A549 (cell line): ENCODE results near the gene JAKMIP1. TPM values are rescaled to one million over a fixed set of nuclear protein-coding genes. Genes with fewer than 3 reads are reported as not detected.

ENCODE experiments used
- ATAC-seq, 2 experiments: fragments of 200-7000 bp in 1 of 2; fragments of >200 bp in 1 of 2; cut with Nextera tagmentation in 1 of 2; cut with Tn5 transposase in 1 of 2; 3 replicates each; pipeline versions ENCODE4 v1.8.0 to v1.9.1; 2018 to 2020; ENCODE audit warnings: mild to moderate bottlenecking in 1 of 2, moderate library complexity in 1 of 2
- CTCF ChIA-PET: fragments of 300-600 bp; sonication (Branson Sonifier 250); formaldehyde crosslinking; extraction: SDS; loops from one replicate; lab custom pipeline; 2021; ENCODE audit warnings: antibody characterized with exemption, inconsistent platforms; lab: Yijun Ruan, JAX
- POLR2A ChIA-PET: fragments of 350-600 bp; formaldehyde crosslinking; extraction: SDS; loops from one replicate; lab custom pipeline; 2021; ENCODE audit warnings: antibody characterized with exemption, inconsistent platforms; lab: Yijun Ruan, JAX
- DNase-seq, 2 experiments: peaks; one replicate each; pipeline versions ENCODE4 v3.0.0 to v3.0.0-alpha.2; 2011 to 2016; ENCODE audit warnings: low read depth in 1 of 2, low spot score in 1 of 2
- FAIRE-seq: peaks from 2 replicates; lab custom pipeline; 2011; peaks lifted over from hg19 to GRCh38; lab: Jason Lieb, UNC
- H3K27ac ChIP-seq, 2 experiments: fragments of >200 bp; sonication (Bioruptor Twin); formaldehyde crosslinking; 3 replicates each; pipeline ENCODE4 v1.5.1; 2016 to 2017
- H3K4me1 ChIP-seq: fragments of >200 bp; sonication (Bioruptor Twin); formaldehyde crosslinking; 3 replicates; pipeline ENCODE4 v1.6.1; 2016
- H3K4me2 ChIP-seq: fragments of >200 bp; sonication (Bioruptor Twin); formaldehyde crosslinking; 3 replicates; pipeline ENCODE4 v1.6.1; 2016
- H3K4me3 ChIP-seq: fragments of >200 bp; sonication (Bioruptor Twin); formaldehyde crosslinking; 3 replicates; pipeline ENCODE4 v1.5.1; 2016
- H3K9me3 ChIP-seq: fragments of >200 bp; sonication (Bioruptor Twin); formaldehyde crosslinking; 3 replicates; pipeline ENCODE4 v1.6.1; 2016
- BCL3 ChIP-seq: fragments of >200 bp; sonication (Bioruptor Twin); formaldehyde crosslinking; IDR thresholded peaks from 3 replicates; pipeline ENCODE4 v1.6.1; 2016
- CBX8 ChIP-seq: fragments of 200-600 bp; sonication (generic); IDR thresholded peaks from 2 replicates; pipeline ENCODE4 v1.6.1; 2016
- CEBPB ChIP-seq, 2 experiments: fragments of >200 bp in 1 of 2; sonication (Bioruptor Twin) in 1 of 2; formaldehyde crosslinking in 1 of 2; IDR thresholded peaks; 2 replicates each; pipeline ENCODE4 v1.6.1; 2012 to 2016
- CHD2 ChIP-seq: fragments of 150-350 bp; IDR thresholded peaks from 2 replicates; pipeline ENCODE4 v1.6.1; 2014; ENCODE audit warnings: low read length; ENCODE audit not compliant: partially characterized antibody
- E2F6 ChIP-seq: IDR thresholded peaks from 2 replicates; pipeline ENCODE4 v1.6.1; 2012; ENCODE audit warnings: low read depth, borderline replicate concordance
- FOSB ChIP-seq: fragments of 250-450 bp; sonication (Bioruptor Pico); IDR thresholded peaks from 2 replicates; pipeline ENCODE4 v1.5.0; 2020; ENCODE audit warnings: mild to moderate bottlenecking, moderate library complexity
- FOSL2 ChIP-seq, 2 experiments: fragments of 450-650 bp in 1 of 2; fragments of >200 bp in 1 of 2; sonication (Bioruptor Twin) in 1 of 2; formaldehyde crosslinking; IDR thresholded peaks; 2 replicates each; pipeline versions ENCODE4 v1.5.0 to v1.6.1; 2016 to 2020; ENCODE audit warnings: mild to moderate bottlenecking in 1 of 2, moderate library complexity in 1 of 2
- HOXB13 ChIP-seq: fragments of 250-450 bp; sonication (Bioruptor Pico); IDR thresholded peaks from 2 replicates; pipeline ENCODE4 v1.5.0; 2020; ENCODE audit warnings: low read depth, mild to moderate bottlenecking, moderate library complexity
- KDM1A ChIP-seq: fragments of 200-600 bp; sonication (generic); IDR thresholded peaks from 2 replicates; pipeline ENCODE4 v1.6.1; 2016; ENCODE audit warnings: low read depth, mild to moderate bottlenecking
- MAFK ChIP-seq: fragments of 450-650 bp; IDR thresholded peaks from 2 replicates; pipeline ENCODE4 v1.6.1; 2014; ENCODE audit not compliant: partially characterized antibody
- MAZ ChIP-seq: fragments of 150-350 bp; IDR thresholded peaks from 2 replicates; pipeline ENCODE4 v1.6.1; 2014; ENCODE audit warnings: antibody characterized with exemption, low read depth, low read length, borderline replicate concordance
- NPAS2 ChIP-seq: fragments of 250-450 bp; sonication (Bioruptor Pico); IDR thresholded peaks from 2 replicates; pipeline ENCODE4 v1.8.0; 2022; ENCODE audit warnings: mild to moderate bottlenecking, moderate library complexity, borderline replicate concordance
- NR3C1 ChIP-seq: fragments of >200 bp; sonication (Bioruptor Twin); formaldehyde crosslinking; IDR thresholded peaks from 3 replicates; pipeline ENCODE4 v1.6.1; 2017
- PHF8 ChIP-seq: fragments of 200-600 bp; sonication (generic); IDR thresholded peaks from 2 replicates; pipeline ENCODE4 v1.6.1; 2016; ENCODE audit warnings: low read depth, mild to moderate bottlenecking, antibody characterized with exemption, moderate library complexity, borderline replicate concordance
- RAD21 ChIP-seq, 2 experiments: fragments of >200 bp in 1 of 2; sonication (Bioruptor Twin) in 1 of 2; formaldehyde crosslinking in 1 of 2; IDR thresholded peaks in 1 of 2; conservative IDR thresholded peaks in 1 of 2; 2 replicates in 1 of 2; 3 replicates in 1 of 2; pipeline ENCODE4 v1.6.1; 2012 to 2018; ENCODE audit warnings: inconsistent platforms in 1 of 2
- RARB ChIP-seq: fragments of 250-450 bp; sonication (Bioruptor Pico); IDR thresholded peaks from 2 replicates; pipeline ENCODE4 v1.8.0; 2021; ENCODE audit warnings: mild to moderate bottlenecking, moderate library complexity
- RCOR1 ChIP-seq: fragments of 150-350 bp; IDR thresholded peaks from 2 replicates; pipeline ENCODE4 v1.6.1; 2014; ENCODE audit warnings: antibody characterized with exemption, low read length, low read depth
- REST ChIP-seq: fragments of 200-600 bp; sonication (generic); IDR thresholded peaks from 2 replicates; pipeline ENCODE4 v1.6.1; 2016; ENCODE audit warnings: antibody characterized with exemption, mild to moderate bottlenecking, moderate library complexity
- RFX5 ChIP-seq: fragments of 450-650 bp; IDR thresholded peaks from 2 replicates; pipeline ENCODE4 v1.7.1; 2014; ENCODE audit warnings: antibody characterized with exemption, mild to moderate bottlenecking, moderate library complexity
- RNF2 ChIP-seq: fragments of 200-600 bp; sonication (generic); IDR thresholded peaks from 2 replicates; pipeline ENCODE4 v1.6.1; 2016; ENCODE audit warnings: low read depth, mild to moderate bottlenecking, antibody characterized with exemption, moderate library complexity, borderline replicate concordance
- SREBF2 ChIP-seq: fragments of 450-650 bp; IDR thresholded peaks from 2 replicates; pipeline ENCODE4 v1.6.1; 2014; ENCODE audit warnings: mild to moderate bottlenecking, moderate library complexity
- ZNF302 ChIP-seq: fragments of 250-450 bp; sonication (Bioruptor Pico); IDR thresholded peaks from 2 replicates; pipeline ENCODE4 v1.9.0; 2021; ENCODE audit warnings: inconsistent platforms, mild to moderate bottlenecking, moderate library complexity
- WGBS: methylation state at CpG from one replicate; pipeline ENCODE4 v1.1.6; 2017; ENCODE audit errors: missing lambda C conversion rate; 5-methylcytosine and 5-hydroxymethylcytosine counted together
- polyA plus RNA-seq, 4 experiments: library from polyadenylated mRNA; depleted of rRNA in 3 of 4; stranded (reverse); fragments of >200 nt; fragmentation: RNase III in 1 of 4; extraction: RNeasy Plus Mini Kit Qiagen cat#74134 plus additional on column Dnase treatment in 1 of 4; gene quantifications; 2 replicates in 3 of 4; 3 replicates in 1 of 4; pipeline ENCODE4 v1.2.3, GENCODE V29; 2011 to 2017

Gene JAKMIP1
- polyA plus RNA-seq, 2 of the 4 experiments (the other 2 are of a cell fraction) = not detected

GRCh38 chr4:6049278-6049677 lies 151.1 kb downstream of the JAKMIP1 start:
- Histone ChIP-seq H3K4me1 (0 out of 3 replicates have a peak, but pooled peaks cover 3% of the 10 kb centered on the region), H3K9me3 (no peaks in the 10 kb centered on the region), H3K27ac (no peak overlapping the region), H3K4me2 (no peak overlapping the region), H3K4me3 (no peak overlapping the region)
- ChIA-PET POLR2A (no interaction called here), CTCF (no interaction called here)
- DNase-seq = no peak
- no peak for ATAC-seq
- no peak for FAIRE-seq
- TF ChIP-seq NR3C1 = no peak
- TF ChIP-seq RFX5 = no peak
- TF ChIP-seq MAFK = no peak
- 88% methylated on average over 11 of the region's 12 CpGs for WGBS

- no peak for DNase-seq
- no peak overlapping the region for H3K4me3 ChIP-seq
- no peak for ATAC-seq
- no peak overlapping the region for H3K27ac ChIP-seq
- ChIA-PET POLR2A (no interaction called here), CTCF (no interaction called here)
- H3K4me1 ChIP-seq = 0 out of 3 replicates have a peak, but pooled peaks cover 3% of the 10 kb centered on the region
- FAIRE-seq = no peak
- no peak for TF ChIP-seq E2F6
- no peak for TF ChIP-seq MAZ
- TF ChIP-seq NPAS2 (CRISPR knock-in tag) = no peak
- TF ChIP-seq RARB = no peak
- TF ChIP-seq REST = no peak
- TF ChIP-seq CBX8 = no peak
- no peak for TF ChIP-seq PHF8
- TF ChIP-seq KDM1A = no peak
- no peak for TF ChIP-seq ZNF302 (CRISPR knock-in tag)
- TF ChIP-seq RCOR1 = no peak
- TF ChIP-seq BCL3 = no peak
- TF ChIP-seq, all 56 proteins: peak for 0
- 77% methylated on average over 12 of the region's 12 CpGs for WGBS
- H3K4me2 ChIP-seq = no peak overlapping the region
- H3K9me3 ChIP-seq = no peaks in the 10 kb centered on the region
Observed at GRCh38 chr4:6048537-6048936, 151.8 kb downstream of the JAKMIP1 start.

GRCh38 chr4:6047130-6047673 lies 153.1 kb downstream of the JAKMIP1 start:
- TF ChIP-seq FOSL2 (IDR thresholded peaks at IDR 0.05) (no peak), FOSL2 (CRISPR knock-in tag; IDR thresholded peaks at IDR 0.05) (0 out of 2 replicates have a peak, but pooled peaks have one; percentile 10), CHD2 (no peak), SREBF2 (no peak), MAFK (peak; percentile 86), HOXB13 (CRISPR knock-in tag) (no peak), NR3C1 (no peak), RAD21 (conservative IDR thresholded peaks at IDR 0.05 in 1 of 2, IDR thresholded peaks at IDR 0.05 in 1 of 2) (no peak), RCOR1 (no peak), CEBPB (IDR thresholded peaks at IDR 0.05) (no peak), FOSB (CRISPR knock-in tag) (no peak), RNF2 (no peak)
- no peaks in the 10 kb centered on the region for H3K4me1 ChIP-seq
- ChIA-PET CTCF (no interaction called here), POLR2A (no interaction called here)
- FAIRE-seq (no peak), DNase-seq (no peak), ATAC-seq (no peak; a peak in 1 of 6 replicates)
- no peaks in the 10 kb centered on the region for H3K9me3 ChIP-seq
- no peak overlapping the region for H3K27ac ChIP-seq
- 53% methylated on average over 10 of the region's 15 CpGs for WGBS
- no peak overlapping the region for H3K4me3 ChIP-seq
- H3K4me2 ChIP-seq = no peak overlapping the region
